Measurements from ENCODE around the gene SCYL2. TPM values are rescaled to one million over a fixed set of nuclear protein-coding genes. Genes with fewer than 3 reads are reported as not detected.

Gene SCYL2
- polyA plus RNA-seq, 1 donor from 2014 or later = 101 TPM

- H3K4me3 ChIP-seq (ENCODE audit: low read length) = no peak overlapping the region
- H4K20me1 ChIP-seq (ENCODE audit: insufficient read depth) = no peaks in the 10 kb centered on the region
- no peaks in the 10 kb centered on the region for H3K36me3 ChIP-seq (ENCODE audit: insufficient read depth, low read length)
- TF ChIP-seq SMC3 (conservative IDR thresholded peaks at IDR 0.05; ENCODE audit: poor library complexity) (no peak), TAF1 (IDR thresholded peaks at IDR 0.05; ENCODE audit: low read depth) (no peak), EP300 (conservative IDR thresholded peaks at IDR 0.05; ENCODE audit: poor library complexity, severe bottlenecking) (no peak), POLR2AphosphoS5 (IDR thresholded peaks at IDR 0.05) (no peak), MXI1 (conservative IDR thresholded peaks at IDR 0.05; ENCODE audit: poor library complexity, severe bottlenecking) (no peak), EZH2 (IDR thresholded peaks at IDR 0.05; ENCODE audit: borderline replicate concordance, insufficient read depth, low read length, poor library complexity, severe bottlenecking) (no peak), RAD21 (conservative IDR thresholded peaks at IDR 0.05) (no peak)
- TF ChIP-seq, protein P1, sequence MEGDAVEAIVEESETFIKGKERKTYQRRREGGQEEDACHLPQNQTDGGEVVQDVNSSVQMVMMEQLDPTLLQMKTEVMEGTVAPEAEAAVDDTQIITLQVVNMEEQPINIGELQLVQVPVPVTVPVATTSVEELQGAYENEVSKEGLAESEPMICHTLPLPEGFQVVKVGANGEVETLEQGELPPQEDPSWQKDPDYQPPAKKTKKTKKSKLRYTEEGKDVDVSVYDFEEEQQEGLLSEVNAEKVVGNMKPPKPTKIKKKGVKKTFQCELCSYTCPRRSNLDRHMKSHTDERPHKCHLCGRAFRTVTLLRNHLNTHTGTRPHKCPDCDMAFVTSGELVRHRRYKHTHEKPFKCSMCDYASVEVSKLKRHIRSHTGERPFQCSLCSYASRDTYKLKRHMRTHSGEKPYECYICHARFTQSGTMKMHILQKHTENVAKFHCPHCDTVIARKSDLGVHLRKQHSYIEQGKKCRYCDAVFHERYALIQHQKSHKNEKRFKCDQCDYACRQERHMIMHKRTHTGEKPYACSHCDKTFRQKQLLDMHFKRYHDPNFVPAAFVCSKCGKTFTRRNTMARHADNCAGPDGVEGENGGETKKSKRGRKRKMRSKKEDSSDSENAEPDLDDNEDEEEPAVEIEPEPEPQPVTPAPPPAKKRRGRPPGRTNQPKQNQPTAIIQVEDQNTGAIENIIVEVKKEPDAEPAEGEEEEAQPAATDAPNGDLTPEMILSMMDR (IDR thresholded peaks at IDR 0.05; ENCODE audit: poor library complexity, severe bottlenecking) = no peak
- TF ChIP-seq, protein P2, sequence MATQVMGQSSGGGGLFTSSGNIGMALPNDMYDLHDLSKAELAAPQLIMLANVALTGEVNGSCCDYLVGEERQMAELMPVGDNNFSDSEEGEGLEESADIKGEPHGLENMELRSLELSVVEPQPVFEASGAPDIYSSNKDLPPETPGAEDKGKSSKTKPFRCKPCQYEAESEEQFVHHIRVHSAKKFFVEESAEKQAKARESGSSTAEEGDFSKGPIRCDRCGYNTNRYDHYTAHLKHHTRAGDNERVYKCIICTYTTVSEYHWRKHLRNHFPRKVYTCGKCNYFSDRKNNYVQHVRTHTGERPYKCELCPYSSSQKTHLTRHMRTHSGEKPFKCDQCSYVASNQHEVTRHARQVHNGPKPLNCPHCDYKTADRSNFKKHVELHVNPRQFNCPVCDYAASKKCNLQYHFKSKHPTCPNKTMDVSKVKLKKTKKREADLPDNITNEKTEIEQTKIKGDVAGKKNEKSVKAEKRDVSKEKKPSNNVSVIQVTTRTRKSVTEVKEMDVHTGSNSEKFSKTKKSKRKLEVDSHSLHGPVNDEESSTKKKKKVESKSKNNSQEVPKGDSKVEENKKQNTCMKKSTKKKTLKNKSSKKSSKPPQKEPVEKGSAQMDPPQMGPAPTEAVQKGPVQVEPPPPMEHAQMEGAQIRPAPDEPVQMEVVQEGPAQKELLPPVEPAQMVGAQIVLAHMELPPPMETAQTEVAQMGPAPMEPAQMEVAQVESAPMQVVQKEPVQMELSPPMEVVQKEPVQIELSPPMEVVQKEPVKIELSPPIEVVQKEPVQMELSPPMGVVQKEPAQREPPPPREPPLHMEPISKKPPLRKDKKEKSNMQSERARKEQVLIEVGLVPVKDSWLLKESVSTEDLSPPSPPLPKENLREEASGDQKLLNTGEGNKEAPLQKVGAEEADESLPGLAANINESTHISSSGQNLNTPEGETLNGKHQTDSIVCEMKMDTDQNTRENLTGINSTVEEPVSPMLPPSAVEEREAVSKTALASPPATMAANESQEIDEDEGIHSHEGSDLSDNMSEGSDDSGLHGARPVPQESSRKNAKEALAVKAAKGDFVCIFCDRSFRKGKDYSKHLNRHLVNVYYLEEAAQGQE (IDR thresholded peaks at IDR 0.05; ENCODE audit: borderline replicate concordance) = no peak
- H2AFZ ChIP-seq (ENCODE audit: low read depth, low read length) = no peak overlapping the region
- no peak overlapping the region for H3K4me2 ChIP-seq (ENCODE audit: low read length)
- H3K27ac ChIP-seq (ENCODE audit: low read length) = no peak overlapping the region
- H3K27me3 ChIP-seq (ENCODE audit: insufficient read depth, low read depth, low read length) = no peaks in the 10 kb centered on the region
- no peaks in the 10 kb centered on the region for H3F3A ChIP-seq (ENCODE audit: insufficient read depth, low read length, poor library complexity, severe bottlenecking)
- no peaks in the 10 kb centered on the region for H3K9me3 ChIP-seq (ENCODE audit: low read length)
- no peak overlapping the region for H3K9ac ChIP-seq (ENCODE audit: low read length)
- no peaks in the 10 kb centered on the region for H3K79me2 ChIP-seq (replicated peaks; ENCODE audit: insufficient read depth, low read length)
- H3K9me2 ChIP-seq (ENCODE audit: insufficient read depth, low read length) = no peaks in the 10 kb centered on the region
These were observed 121.4 kb downstream of the SCYL2 start for GRCh38 chr12:100388382-100388781.

Small RNA genes lying within 50 kb of the gene (small RNA-seq; reads per million reads assigned to genes)
- 0 to 1.2 (median 0) reads per million in 3 experiments for gene RF00019

Other genes starting within 250 kb of the SCYL2 start
- 29.2 and 31.6 TPM in 2 replicates for gene BLTP3B, start 124.3 kb upstream of the SCYL2 start, polyA plus RNA-seq
- 76.3 and 128 TPM in 2 replicates for gene ACTR6, start 66.4 kb upstream of the SCYL2 start, polyA plus RNA-seq
- 1.2 TPM in 1 of 2 replicates, not detected in the other for gene DEPDC4, start 98 bp upstream of the SCYL2 start, polyA plus RNA-seq
- 0.08 and 0.22 TPM in 2 replicates for gene SLC17A8, start 89.9 kb downstream of the SCYL2 start, polyA plus RNA-seq
- not detected in 2 replicates for gene NR1H4, start 206.7 kb downstream of the SCYL2 start, polyA plus RNA-seq